ENCODE measurements around the gene CITED4. TPM values are rescaled to one million over a fixed set of nuclear protein-coding genes. Genes with fewer than 3 reads are reported as not detected.

Gene CITED4
- total and polyA plus RNA-seq, 9 of the 15 experiments (the other 6 are each of a cell fraction or from before 2014, with no cell fraction given): 0.11 to 1.2 (median 0.17) TPM; not detected in 2

GRCh38 chr1:40840526-40841323 lies 21.4 kb downstream of the CITED4 start (continued):
- peak; percentile 89 for TF ChIP-seq NCOR1 (IDR thresholded peaks at IDR 0.05)
- TF ChIP-seq MIER1 (IDR thresholded peaks at IDR 0.05; ENCODE audit: low read depth): no peak; the same call in 1 of the 2 replicates
- TF ChIP-seq TCF3 (CRISPR knock-in tag; IDR thresholded peaks at IDR 0.05): peak; percentile 97
- peak; percentile 13; the same call in 1 of the 2 replicates for TF ChIP-seq HES1 (IDR thresholded peaks at IDR 0.05; ENCODE audit: low read depth)
- peak; percentile 86 for TF ChIP-seq CBFA2T2 (conservative IDR thresholded peaks at IDR 0.05)
- TF ChIP-seq GTF3C2 (IDR thresholded peaks at IDR 0.05; ENCODE audit: borderline replicate concordance, extremely low read depth, insufficient read length): no peak
- peak; percentile 27; the same call in 1 of the 2 replicates for TF ChIP-seq JUN (IDR thresholded peaks at IDR 0.05; ENCODE audit: borderline replicate concordance, low read depth, low read length)
- no peak for TF ChIP-seq JUN (CRISPR knock-in tag; IDR thresholded peaks at IDR 0.05; ENCODE audit: borderline replicate concordance)
- TF ChIP-seq ZNF707 (CRISPR knock-in tag; conservative IDR thresholded peaks at IDR 0.05): no peak
- TF ChIP-seq POLR2AphosphoS5 (IDR thresholded peaks at IDR 0.05; ENCODE audit: control insufficient read depth, insufficient read depth, low read depth, low read length): 0 out of 2 replicates have a peak, but pooled peaks have one; percentile 21
- no peak for TF ChIP-seq ZNF592 (IDR thresholded peaks at IDR 0.05)
- no peak for TF ChIP-seq GTF2B (IDR thresholded peaks at IDR 0.05; ENCODE audit: extremely low read depth, insufficient read length)
- no peak; a peak in 1 of 4 replicates for TF ChIP-seq ARNT (IDR thresholded peaks at IDR 0.05)
- TF ChIP-seq PPARD (CRISPR knock-in tag; IDR thresholded peaks at IDR 0.05): no peak
- TF ChIP-seq XRCC5 (IDR thresholded peaks at IDR 0.05; ENCODE audit: low read depth, low read length): no peak
- TF ChIP-seq CSDE1 (IDR thresholded peaks at IDR 0.05): no peak
- no peak for TF ChIP-seq ATF3 (IDR thresholded peaks at IDR 0.05)
- no peak for TF ChIP-seq ATF3 (CRISPR knock-in tag; conservative IDR thresholded peaks at IDR 0.05)

All from K562 (cell line).